ENCODE results near the gene LCN6. TPM values are rescaled to one million over a fixed set of nuclear protein-coding genes. Genes with fewer than 3 reads are reported as not detected.

Gene LCN6
- total RNA-seq, 6 donors from 2014 or later = 2.7 to 35.1 (median 5.5) TPM; not detected in 2

GRCh38 chr9:136776947-136777346 is 28.6 kb upstream of the LCN6 start:
- Histone ChIP-seq H3K4me3 (no peak overlapping the region), H3K27me3 (no peaks in the 10 kb centered on the region), H3K9me3 (peaks cover 0 to 8% (median 2%) of the 10 kb centered on the region in 4 donors), H3K27ac (no peak overlapping the region), H3K4me1 (no peaks in the 10 kb centered on the region), H3K36me3 (no peaks in the 10 kb centered on the region)
- TF ChIP-seq CTCF (IDR thresholded peaks at IDR 0.05) (no peak), EP300 (IDR thresholded peaks at IDR 0.05) (no peak), POLR2A (IDR thresholded peaks at IDR 0.05) (no peak), POLR2AphosphoS5 (IDR thresholded peaks at IDR 0.05) (no peak)
- ATAC-seq (ENCODE audit: low FRiP score in 2 of 2) (no peak), DNase-seq (no peak)
- 43 to 59% methylated on average over 7 of the region's 7 CpGs for whole genome bisulfite sequencing, 2 donors

GRCh38 chr9:136775191-136775590 is 26.9 kb upstream of the LCN6 start:
- DNase-seq (peak in 1 of 2 donors; percentile 36), ATAC-seq (ENCODE audit: low FRiP score in 2 of 2) (peak in 1 of 2 donors; percentile 34)
- no peak for TF ChIP-seq POLR2A (IDR thresholded peaks at IDR 0.05)
- 67 to 90% methylated on average over 1 to 6 of the region's 6 CpGs for WGBS, 2 donors
- H3K9me3 ChIP-seq = peaks cover 0 to 8% (median 2%) of the 10 kb centered on the region in 4 donors
- no peak overlapping the region for H3K27ac ChIP-seq
- no peaks in the 10 kb centered on the region for H3K27me3 ChIP-seq
- H3K36me3 ChIP-seq = no peaks in the 10 kb centered on the region
- H3K4me1 ChIP-seq = no peaks in the 10 kb centered on the region
- H3K4me3 ChIP-seq = no peak overlapping the region

- no peak overlapping the region for H3K4me3 ChIP-seq
- peaks cover 0 to 8% (median 2%) of the 10 kb centered on the region in 4 donors for H3K9me3 ChIP-seq
- peaks cover 0 to 3% (median 0%) of the 10 kb centered on the region in 4 donors for H3K4me1 ChIP-seq
- DNase-seq (no peak), ATAC-seq (ENCODE audit: low FRiP score in 2 of 2) (no peak)
- H3K36me3 ChIP-seq = no peaks in the 10 kb centered on the region
- no peak for TF ChIP-seq EP300 (IDR thresholded peaks at IDR 0.05)
- TF ChIP-seq POLR2A (IDR thresholded peaks at IDR 0.05) = no peak
- no peak for TF ChIP-seq POLR2AphosphoS5 (IDR thresholded peaks at IDR 0.05)
- no peak for TF ChIP-seq CTCF (IDR thresholded peaks at IDR 0.05)
- H3K27me3 ChIP-seq = no peaks in the 10 kb centered on the region
- 96 to 100% methylated on average over 1 to 12 of the region's 12 CpGs for WGBS, 2 donors
- H3K27ac ChIP-seq = no peak overlapping the region
These were observed 26.2 kb upstream of the LCN6 start for GRCh38 chr9:136774416-136775045.

GRCh38 chr9:136773386-136774044 is 25.2 kb upstream of the LCN6 start:
- no peaks in the 10 kb centered on the region for H3K36me3 ChIP-seq
- DNase-seq = peak in 1 of 2 donors; percentile 62
- WGBS, 2 donors = 68 to 76% methylated on average over 4 to 7 of the region's 7 CpGs
- TF ChIP-seq POLR2AphosphoS5 (IDR thresholded peaks at IDR 0.05) (no peak), POLR2A (IDR thresholded peaks at IDR 0.05) (no peak)
- no peak overlapping the region for H3K27ac ChIP-seq
- no peaks in the 10 kb centered on the region for H3K27me3 ChIP-seq
- H3K9me3 ChIP-seq = peaks cover 0 to 8% (median 2%) of the 10 kb centered on the region in 4 donors
- H3K4me3 ChIP-seq = no peak overlapping the region
- peak in 1 of 2 donors; percentile 63 for ATAC-seq (ENCODE audit: low FRiP score in 2 of 2)
- H3K4me1 ChIP-seq = peaks cover 0 to 3% (median 0%) of the 10 kb centered on the region in 4 donors

- no peaks in the 10 kb centered on the region for H3K36me3 ChIP-seq
- H3K4me3 ChIP-seq = no peak overlapping the region
- ATAC-seq (ENCODE audit: low FRiP score in 2 of 2) (no peak), DNase-seq (no peak)
- peaks cover 0 to 8% (median 2%) of the 10 kb centered on the region in 4 donors for H3K9me3 ChIP-seq
- H3K27ac ChIP-seq = no peak overlapping the region
- no peaks in the 10 kb centered on the region for H3K27me3 ChIP-seq
- TF ChIP-seq POLR2AphosphoS5 (IDR thresholded peaks at IDR 0.05) (no peak), POLR2A (IDR thresholded peaks at IDR 0.05) (no peak), CTCF (IDR thresholded peaks at IDR 0.05) (no peak), EP300 (IDR thresholded peaks at IDR 0.05) (no peak)
- WGBS, 2 donors = 61 to 74% methylated on average over 3 of the region's 3 CpGs
- H3K4me1 ChIP-seq = peaks cover 0 to 3% (median 0%) of the 10 kb centered on the region in 4 donors
These were observed 23.6 kb upstream of the LCN6 start for GRCh38 chr9:136771907-136772415.

Measured in upper lobe of left lung (tissue), 6 donors.